Large intestine (tissue), 3 donors: ENCODE data around the gene PCDHB4. TPM values are rescaled to one million over a fixed set of nuclear protein-coding genes. Genes with fewer than 3 reads are reported as not detected.
"Not testable (repeated sequence)": the region's sequence is repeated elsewhere in the genome, so short reads cannot be mapped to it uniquely, and the experiment has no call there.

ENCODE experiments used
- DNase-seq, 2 donors: peaks; one replicate each; pipeline versions ENCODE4 v3.0.0 to v3.0.0-alpha.2; 2013
- H3K27ac ChIP-seq: one replicate; pipeline ENCODE4 v1.5.1; 2013; ENCODE audit warnings: low read length
- H3K27me3 ChIP-seq: 2 replicates; pipeline ENCODE4 v1.6.1; 2013; ENCODE audit warnings: low read length; ENCODE audit not compliant: control insufficient read depth, insufficient read depth
- H3K36me3 ChIP-seq: 2 replicates; pipeline ENCODE4 v1.6.1; 2013; ENCODE audit warnings: low read length; ENCODE audit not compliant: control insufficient read depth, insufficient read depth
- H3K4me1 ChIP-seq: one replicate; pipeline ENCODE4 v1.6.1; 2013; ENCODE audit warnings: low read length; ENCODE audit not compliant: control insufficient read depth, insufficient read depth
- H3K4me3 ChIP-seq: one replicate; pipeline ENCODE4 v1.5.1; 2013; ENCODE audit warnings: low read length
- H3K9me3 ChIP-seq: one replicate; pipeline ENCODE4 v1.6.1; 2013; ENCODE audit warnings: mild to moderate bottlenecking, low read depth, low read length, moderate library complexity; ENCODE audit not compliant: control insufficient read depth
- WGBS: methylation state at CpG from one replicate; pipeline ENCODE4 v1.1.5; 2013; ENCODE audit warnings: low lambda C conversion rate; ENCODE audit not compliant: insufficient coverage; 5-methylcytosine and 5-hydroxymethylcytosine counted together
- polyA plus RNA-seq: library from polyadenylated mRNA; unstranded; fragments of 120-200 nt; gene quantifications from one replicate; pipeline ENCODE4 v1.2.1, GENCODE V29; 2013

PCDHB4 gene
- polyA plus RNA-seq, 1 donor: 1.6 TPM

DNA sequence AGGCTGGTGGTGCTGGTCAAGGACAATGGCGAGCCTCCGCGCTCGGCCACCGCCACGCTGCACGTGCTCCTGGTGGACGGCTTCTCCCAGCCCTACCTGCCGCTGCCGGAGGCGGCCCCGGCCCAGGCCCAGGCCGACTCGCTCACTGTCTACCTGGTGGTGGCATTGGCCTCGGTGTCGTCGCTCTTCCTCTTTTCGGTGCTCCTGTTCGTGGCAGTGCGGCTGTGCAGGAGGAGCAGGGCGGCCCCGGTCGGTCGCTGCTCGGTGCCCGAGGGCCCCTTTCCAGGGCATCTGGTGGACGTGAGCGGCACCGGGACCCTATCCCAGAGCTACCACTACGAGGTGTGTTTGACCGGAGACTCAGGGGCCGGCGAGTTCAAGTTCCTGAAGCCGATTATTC, 15.7 kb downstream of the PCDHB4 start:
- H3K9me3 ChIP-seq: peaks cover 18% of the 10 kb centered on the region
- not testable (repeated sequence) for H3K27ac ChIP-seq, H3K4me1 ChIP-seq, H3K27me3 ChIP-seq, H3K36me3 ChIP-seq, H3K4me3 ChIP-seq, DNase-seq
- no CpG with 5 or more reads among the region's 34 CpGs for WGBS

DNA sequence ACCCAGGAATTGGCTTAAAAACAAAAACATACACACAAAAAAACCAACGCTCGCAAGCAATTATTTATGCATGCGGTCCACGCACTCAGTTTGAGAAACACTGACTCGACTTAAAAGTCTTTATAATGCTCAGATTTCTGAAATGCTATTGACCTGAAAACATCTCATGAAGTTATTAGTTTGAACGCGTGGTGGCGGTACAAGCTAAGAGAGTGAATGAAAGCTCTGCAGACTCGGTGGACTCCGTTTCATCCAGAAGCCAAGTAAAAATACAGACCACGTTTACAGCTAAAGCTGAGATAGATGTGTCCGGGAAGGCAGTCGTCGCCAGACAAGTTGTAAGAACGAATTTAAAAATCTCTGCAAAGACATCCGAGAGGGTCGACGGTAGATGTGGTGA, 28.2 kb downstream of the PCDHB4 start, which contains the start of gene PCDHB6:
PCDHB6 (plus strand) TSS at position 246 of the 400 bp plus-strand sequence. CDS start 201 bp downstream, outside the sequence.
- no peak for DNase-seq
- Histone ChIP-seq H3K4me1 (no peaks in the 10 kb centered on the region), H3K4me3 (no peak within 1 kb of the TSS), H3K27ac (no peak within 1 kb of the TSS), H3K36me3 (no peaks in the 10 kb centered on the region), H3K9me3 (peaks cover 12% of the 10 kb centered on the region), H3K27me3 (peaks cover 4% of the 10 kb centered on the region)
- WGBS: no CpG with 5 or more reads among the region's 18 CpGs

GRCh38 chr5:141150224-141150992, 28.8 kb downstream of the PCDHB4 start:
- DNase-seq: no peak
- peaks cover 15% of the 10 kb centered on the region for H3K9me3 ChIP-seq
- no peak overlapping the region for H3K4me3 ChIP-seq
- no peak overlapping the region for H3K27ac ChIP-seq
- no CpG with 5 or more reads among the region's 33 CpGs for WGBS
- H3K27me3 ChIP-seq: peaks cover 4% of the 10 kb centered on the region
- H3K4me1 ChIP-seq: no peaks in the 10 kb centered on the region
- no peaks in the 10 kb centered on the region for H3K36me3 ChIP-seq

DNA sequence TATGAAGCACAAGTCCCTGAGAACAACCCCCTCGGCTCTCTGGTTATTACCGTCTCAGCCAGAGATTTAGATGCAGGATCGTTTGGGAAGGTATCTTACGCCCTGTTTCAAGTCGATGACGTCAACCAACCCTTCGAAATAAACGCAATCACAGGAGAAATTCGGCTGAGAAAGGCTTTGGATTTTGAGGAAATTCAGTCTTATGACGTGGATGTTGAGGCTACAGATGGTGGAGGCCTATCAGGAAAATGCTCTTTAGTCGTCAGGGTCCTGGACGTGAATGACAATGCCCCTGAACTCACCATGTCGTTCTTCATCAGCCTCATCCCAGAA, 29.3 kb downstream of the PCDHB4 start:
- no CpG with 5 or more reads among the region's 13 CpGs for WGBS
- peaks cover 17% of the 10 kb centered on the region for H3K9me3 ChIP-seq
- no peaks in the 10 kb centered on the region for H3K36me3 ChIP-seq
- H3K27me3 ChIP-seq: peaks cover 4% of the 10 kb centered on the region
- H3K4me3 ChIP-seq: no peak overlapping the region
- no peak for DNase-seq
- H3K27ac ChIP-seq: no peak overlapping the region
- H3K4me1 ChIP-seq: no peaks in the 10 kb centered on the region

GRCh38 chr5:141151632-141152031, 30.0 kb downstream of the PCDHB4 start:
- H3K4me3 ChIP-seq, H3K27ac ChIP-seq, DNase-seq, H3K27me3 ChIP-seq, H3K36me3 ChIP-seq, H3K4me1 ChIP-seq: not testable (repeated sequence)
- WGBS: no CpG with 5 or more reads among the region's 41 CpGs
- H3K9me3 ChIP-seq: peaks cover 18% of the 10 kb centered on the region

- not testable (repeated sequence) for H3K4me1 ChIP-seq, DNase-seq, H3K36me3 ChIP-seq, H3K4me3 ChIP-seq, H3K27me3 ChIP-seq, H3K27ac ChIP-seq
- WGBS: no CpG with 5 or more reads among the region's 36 CpGs
- peaks cover 18% of the 10 kb centered on the region for H3K9me3 ChIP-seq
Observed at GRCh38 chr5:141152096-141152495, 30.5 kb downstream of the PCDHB4 start.

DNA sequence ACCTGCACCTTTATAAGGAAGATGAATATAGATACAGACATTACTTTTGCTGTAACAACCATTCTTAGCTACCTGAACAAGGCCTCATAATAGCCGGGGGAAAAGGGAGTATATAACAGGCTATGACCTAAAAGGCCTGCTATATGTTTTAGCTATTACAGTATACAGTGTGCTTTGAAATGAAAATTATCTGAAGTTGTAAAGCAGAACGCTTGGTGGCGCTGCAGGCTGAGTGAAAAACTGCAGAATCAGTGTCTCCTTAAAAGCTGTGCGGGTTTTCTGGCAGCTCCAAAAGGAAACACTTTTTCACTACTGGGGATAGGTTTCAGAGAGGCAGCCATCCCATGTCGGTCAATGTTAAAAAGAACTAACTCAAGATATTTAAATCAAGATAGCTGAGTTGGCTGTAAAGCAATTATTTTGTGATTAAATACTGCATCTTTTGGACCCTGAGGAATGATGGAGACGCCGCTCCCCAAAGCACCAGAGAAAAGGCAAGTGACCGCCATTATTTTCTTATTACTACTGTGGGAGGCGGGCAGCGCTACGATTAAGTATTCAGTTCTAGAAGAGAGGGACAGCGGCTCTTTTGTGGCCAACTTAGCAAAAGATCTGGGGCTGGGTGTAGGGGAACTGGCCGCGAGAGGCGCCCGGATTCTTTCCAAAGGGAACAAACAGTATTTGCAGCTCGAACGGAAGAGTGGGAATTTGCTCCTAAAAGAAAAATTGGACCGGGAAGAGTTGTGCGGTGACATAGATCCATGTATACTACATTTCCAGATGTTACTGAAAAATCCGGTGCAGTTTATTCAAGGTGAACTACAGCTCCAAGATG, 34.1 kb downstream of the PCDHB4 start:
- peaks cover 24% of the 10 kb centered on the region for H3K9me3 ChIP-seq
- no peak for DNase-seq
- H3K4me3 ChIP-seq: no peak overlapping the region
- H3K27ac ChIP-seq: no peak overlapping the region
- peaks cover 8% of the 10 kb centered on the region for H3K27me3 ChIP-seq
- no peaks in the 10 kb centered on the region for H3K36me3 ChIP-seq
- H3K4me1 ChIP-seq: no peaks in the 10 kb centered on the region
- WGBS: 4% methylated on average over 4 of the region's 21 CpGs

DNA sequence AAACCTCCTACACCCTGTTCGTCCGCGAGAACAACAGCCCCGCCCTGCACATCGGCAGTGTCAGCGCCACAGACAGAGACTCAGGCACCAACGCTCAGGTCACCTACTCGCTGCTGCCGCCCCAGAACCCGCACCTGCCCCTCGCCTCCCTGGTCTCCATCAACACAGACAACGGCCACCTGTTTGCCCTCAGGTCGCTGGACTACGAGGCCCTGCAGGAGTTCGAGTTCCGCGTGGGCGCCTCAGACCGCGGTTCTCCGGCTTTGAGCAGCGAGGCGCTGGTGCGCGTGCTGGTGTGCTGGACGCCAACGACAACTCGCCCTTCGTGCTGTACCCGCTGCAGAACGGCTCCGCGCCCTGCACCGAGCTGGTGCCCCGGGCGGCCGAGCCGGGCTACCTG, 35.7 kb downstream of the PCDHB4 start:
- H3K9me3 ChIP-seq: peaks cover 16% of the 10 kb centered on the region
- H3K4me3 ChIP-seq, H3K27ac ChIP-seq, H3K27me3 ChIP-seq, DNase-seq, H3K36me3 ChIP-seq, H3K4me1 ChIP-seq: not testable (repeated sequence)
- no CpG with 5 or more reads among the region's 38 CpGs for WGBS

GRCh38 chr5:141157901-141158300, 36.3 kb downstream of the PCDHB4 start:
- not testable (repeated sequence) for H3K4me1 ChIP-seq, H3K27me3 ChIP-seq, DNase-seq, H3K4me3 ChIP-seq, H3K36me3 ChIP-seq, H3K27ac ChIP-seq
- peaks cover 16% of the 10 kb centered on the region for H3K9me3 ChIP-seq
- no CpG with 5 or more reads among the region's 28 CpGs for WGBS

DNA sequence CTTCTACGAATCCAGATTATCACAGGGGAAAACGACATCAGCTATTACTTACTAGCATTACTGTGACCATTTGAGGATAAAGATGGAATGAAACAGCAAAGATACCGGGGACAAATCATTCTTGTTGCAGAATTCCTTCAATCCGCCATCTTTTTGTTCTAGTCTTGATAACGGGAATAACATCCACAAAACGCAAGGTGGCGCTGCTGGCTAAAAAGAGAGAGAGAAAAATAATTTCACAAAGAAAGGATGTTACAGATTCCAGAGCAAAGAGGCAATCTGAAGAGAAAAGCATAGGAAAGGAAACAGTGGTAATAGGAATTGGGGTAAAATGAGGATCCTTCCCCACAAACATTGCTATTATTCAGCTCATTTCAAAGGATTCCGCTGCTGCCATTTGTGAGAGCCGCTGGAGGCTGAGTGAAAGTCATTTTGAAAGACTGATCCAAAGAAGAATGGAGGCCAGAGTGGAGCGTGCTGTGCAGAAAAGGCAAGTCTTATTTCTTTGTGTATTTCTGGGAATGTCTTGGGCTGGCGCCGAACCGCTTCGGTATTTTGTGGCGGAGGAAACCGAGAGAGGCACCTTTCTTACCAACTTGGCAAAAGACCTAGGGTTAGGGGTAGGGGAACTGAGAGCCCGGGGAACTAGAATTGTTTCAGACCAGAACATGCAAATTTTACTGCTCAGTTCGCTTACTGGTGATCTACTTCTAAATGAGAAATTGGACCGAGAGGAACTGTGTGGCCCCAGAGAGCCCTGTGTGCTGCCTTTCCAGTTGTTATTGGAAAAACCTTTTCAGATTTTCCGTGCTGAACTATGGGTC, 51.0 kb downstream of the PCDHB4 start, which contains the start of gene PCDHB7:
PCDHB7 (plus strand) TSS at position 264 of the 824 bp plus-strand sequence; CDS start at position 456, 192 bp downstream.
- peaks cover 11% of the 10 kb centered on the region for H3K9me3 ChIP-seq
- WGBS: 4% methylated on average over 4 of the region's 20 CpGs
- H3K4me3 ChIP-seq: no peak within 1 kb of the TSS

More for the DNA sequence above, 51.0 kb downstream of the PCDHB4 start, which contains the start of gene PCDHB7:
- Histone ChIP-seq H3K27ac (no peak within 1 kb of the TSS), H3K27me3 (peaks cover 2% of the 10 kb centered on the region), H3K36me3 (no peaks in the 10 kb centered on the region), H3K4me1 (no peaks in the 10 kb centered on the region)
- no peak for DNase-seq
